ENCODE results near the gene DCDC2B.

The DCDC2B gene

GRCh38 chr1:32263744-32264143 is 54.9 kb downstream of the DCDC2B start:
- no peak for DNase-seq
